Peyer's patch (tissue), 4 donors: Measurements from ENCODE around the gene NAA80.
"Not testable (repeated sequence)": the region's sequence is repeated elsewhere in the genome, so short reads cannot be mapped to it uniquely, and the experiment has no call there.

Experiments
- POLR2A ChIP-seq, 2 donors: fragments of 450-650 bp; IDR thresholded peaks; one replicate each; pipeline ENCODE4 v1.5.1; 2017; ENCODE audit warnings: antibody characterized with exemption in 2 of 2, mild to moderate bottlenecking in 2 of 2, moderate library complexity in 2 of 2
- TF ChIP-seq, protein P1 (sequence below), 6 experiments: fragments of 450-650 bp in 4 of 6; fragments of 200-600 bp in 2 of 6; sonication (generic) in 1 of 6; IDR thresholded peaks; one replicate each; pipeline ENCODE4 v1.5.1; 2017 to 2019; ENCODE audit warnings: antibody characterized with exemption in 6 of 6, mild to moderate bottlenecking in 3 of 6, moderate library complexity in 1 of 6

DNA sequence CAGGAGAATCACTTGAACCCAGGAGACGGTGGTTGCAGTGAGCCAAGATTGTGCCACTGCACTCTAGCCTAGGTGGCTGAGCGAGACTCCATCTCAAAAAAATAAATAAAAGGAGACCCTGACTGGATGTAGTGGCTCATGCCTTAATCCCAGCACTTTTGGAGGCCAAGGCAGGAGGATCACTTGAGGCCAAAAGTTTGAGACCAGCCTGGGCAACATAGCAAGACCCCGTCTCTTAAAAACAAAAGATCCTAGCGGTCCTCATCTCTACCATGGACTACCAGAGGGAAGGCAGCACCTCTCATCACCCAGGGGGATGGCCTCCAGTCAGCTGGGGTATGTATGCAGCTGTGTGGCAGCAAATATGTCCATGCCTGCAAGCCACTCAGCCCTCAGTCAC lies 37.0 kb downstream of the NAA80 start:
- TF ChIP-seq, protein P1, sequence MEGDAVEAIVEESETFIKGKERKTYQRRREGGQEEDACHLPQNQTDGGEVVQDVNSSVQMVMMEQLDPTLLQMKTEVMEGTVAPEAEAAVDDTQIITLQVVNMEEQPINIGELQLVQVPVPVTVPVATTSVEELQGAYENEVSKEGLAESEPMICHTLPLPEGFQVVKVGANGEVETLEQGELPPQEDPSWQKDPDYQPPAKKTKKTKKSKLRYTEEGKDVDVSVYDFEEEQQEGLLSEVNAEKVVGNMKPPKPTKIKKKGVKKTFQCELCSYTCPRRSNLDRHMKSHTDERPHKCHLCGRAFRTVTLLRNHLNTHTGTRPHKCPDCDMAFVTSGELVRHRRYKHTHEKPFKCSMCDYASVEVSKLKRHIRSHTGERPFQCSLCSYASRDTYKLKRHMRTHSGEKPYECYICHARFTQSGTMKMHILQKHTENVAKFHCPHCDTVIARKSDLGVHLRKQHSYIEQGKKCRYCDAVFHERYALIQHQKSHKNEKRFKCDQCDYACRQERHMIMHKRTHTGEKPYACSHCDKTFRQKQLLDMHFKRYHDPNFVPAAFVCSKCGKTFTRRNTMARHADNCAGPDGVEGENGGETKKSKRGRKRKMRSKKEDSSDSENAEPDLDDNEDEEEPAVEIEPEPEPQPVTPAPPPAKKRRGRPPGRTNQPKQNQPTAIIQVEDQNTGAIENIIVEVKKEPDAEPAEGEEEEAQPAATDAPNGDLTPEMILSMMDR (IDR thresholded peaks at IDR 0.05), result not testable (repeated sequence)
- TF ChIP-seq POLR2A (IDR thresholded peaks at IDR 0.05), result not testable (repeated sequence)
